ENCODE measurements around the gene SHISA9.

GRCh38 chr16:13223666-13224065 is 322.3 kb downstream of the SHISA9 start:
- TF ChIP-seq CTCF (IDR thresholded peaks at IDR 0.05), result no peak
- TF ChIP-seq POLR2A (IDR thresholded peaks at IDR 0.05), result no peak
